GM20000 (cell line): ENCODE measurements around the gene FN1.

Experiments used
- DNase-seq: peaks from one replicate; pipeline ENCODE4 v3.0.0; 2012; ENCODE audit warnings: low spot score
- TF ChIP-seq, protein P1 (sequence below): IDR thresholded peaks from 2 replicates; pipeline ENCODE4 v1.5.1; 2012; ENCODE audit warnings: mild to moderate bottlenecking, control low read depth; ENCODE audit errors: extremely low read depth, missing control alignments

The FN1 gene

DNA sequence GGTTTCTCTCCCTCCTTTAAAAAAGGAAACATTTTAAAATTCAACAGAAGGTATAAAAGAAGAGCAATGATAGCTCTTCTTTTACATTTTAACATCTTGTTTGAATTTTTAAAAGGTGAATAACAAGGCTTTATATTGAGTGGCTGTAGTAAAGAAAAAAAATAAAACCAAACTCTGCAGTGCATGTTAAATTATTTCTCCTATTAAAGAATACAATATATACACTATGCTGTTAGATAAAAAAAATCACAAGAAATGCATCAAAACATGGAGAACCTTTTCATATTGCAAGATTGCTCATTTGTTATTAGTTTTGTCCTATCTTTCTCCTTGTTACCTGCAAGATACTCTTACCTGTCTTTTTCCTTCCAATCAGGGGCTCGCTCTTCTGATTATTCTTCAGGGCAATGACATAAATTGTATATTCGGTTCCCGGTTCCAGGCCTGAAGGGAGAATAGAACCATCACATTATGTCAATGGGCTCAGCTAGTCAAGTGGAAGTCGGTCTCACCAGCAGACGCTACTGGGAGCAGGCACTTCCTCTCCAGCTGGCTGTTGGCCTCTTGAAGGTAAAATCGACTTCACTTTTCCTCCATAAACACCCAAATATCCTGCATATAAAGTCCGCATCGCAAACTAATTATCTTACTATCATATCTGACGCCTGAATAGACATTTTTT lies 62.8 kb downstream of the FN1 start:
- DNase-seq = no peak
- TF ChIP-seq, protein P1, sequence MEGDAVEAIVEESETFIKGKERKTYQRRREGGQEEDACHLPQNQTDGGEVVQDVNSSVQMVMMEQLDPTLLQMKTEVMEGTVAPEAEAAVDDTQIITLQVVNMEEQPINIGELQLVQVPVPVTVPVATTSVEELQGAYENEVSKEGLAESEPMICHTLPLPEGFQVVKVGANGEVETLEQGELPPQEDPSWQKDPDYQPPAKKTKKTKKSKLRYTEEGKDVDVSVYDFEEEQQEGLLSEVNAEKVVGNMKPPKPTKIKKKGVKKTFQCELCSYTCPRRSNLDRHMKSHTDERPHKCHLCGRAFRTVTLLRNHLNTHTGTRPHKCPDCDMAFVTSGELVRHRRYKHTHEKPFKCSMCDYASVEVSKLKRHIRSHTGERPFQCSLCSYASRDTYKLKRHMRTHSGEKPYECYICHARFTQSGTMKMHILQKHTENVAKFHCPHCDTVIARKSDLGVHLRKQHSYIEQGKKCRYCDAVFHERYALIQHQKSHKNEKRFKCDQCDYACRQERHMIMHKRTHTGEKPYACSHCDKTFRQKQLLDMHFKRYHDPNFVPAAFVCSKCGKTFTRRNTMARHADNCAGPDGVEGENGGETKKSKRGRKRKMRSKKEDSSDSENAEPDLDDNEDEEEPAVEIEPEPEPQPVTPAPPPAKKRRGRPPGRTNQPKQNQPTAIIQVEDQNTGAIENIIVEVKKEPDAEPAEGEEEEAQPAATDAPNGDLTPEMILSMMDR = no peak

DNA sequence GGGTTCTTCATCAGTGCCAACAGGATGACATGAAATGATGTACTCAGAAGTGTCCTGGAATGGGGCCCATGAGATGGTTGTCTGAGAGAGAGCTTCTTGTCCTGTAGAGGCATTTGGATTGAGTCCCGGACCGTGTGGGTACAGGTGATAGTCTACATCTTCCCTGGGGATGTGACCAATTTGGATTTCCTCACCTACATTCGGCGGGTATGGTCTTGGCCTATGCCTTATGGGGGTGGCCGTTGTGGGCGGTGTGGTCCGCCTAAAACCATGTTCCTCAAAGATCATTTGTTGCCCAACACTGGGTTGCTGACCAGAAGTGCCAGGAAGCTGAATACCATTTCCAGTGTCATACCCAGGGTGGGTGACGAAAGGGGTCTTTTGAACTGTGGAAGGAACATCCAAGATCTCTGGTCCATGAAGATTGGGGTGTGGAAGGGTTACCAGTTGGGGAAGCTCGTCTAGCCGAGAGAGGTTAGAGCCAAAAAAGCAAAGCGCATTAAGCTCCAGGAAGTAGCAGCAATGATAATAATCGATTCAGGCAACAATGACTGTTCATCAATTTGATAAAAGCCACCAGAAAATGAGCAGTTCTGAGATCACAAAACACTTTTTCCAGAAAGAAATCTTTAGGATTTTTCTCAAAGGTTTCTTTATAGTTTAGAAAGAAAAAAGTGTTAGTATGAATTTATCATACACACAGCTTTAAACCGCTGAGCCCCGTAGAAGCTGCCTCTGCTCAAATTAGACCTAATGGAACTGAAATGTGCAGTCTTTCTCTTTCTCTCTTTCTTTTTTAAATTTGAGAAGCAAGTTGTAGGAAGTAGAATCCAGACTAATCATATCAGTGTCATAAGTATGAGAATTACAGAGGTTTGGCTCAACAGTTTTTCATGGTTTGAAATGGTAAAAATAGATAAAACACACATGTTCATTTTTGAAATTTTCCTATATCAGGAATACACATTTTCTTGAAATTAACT lies 63.7 kb downstream of the FN1 start:
- no peak for DNase-seq
- TF ChIP-seq, protein P1 = no peak

DNA sequence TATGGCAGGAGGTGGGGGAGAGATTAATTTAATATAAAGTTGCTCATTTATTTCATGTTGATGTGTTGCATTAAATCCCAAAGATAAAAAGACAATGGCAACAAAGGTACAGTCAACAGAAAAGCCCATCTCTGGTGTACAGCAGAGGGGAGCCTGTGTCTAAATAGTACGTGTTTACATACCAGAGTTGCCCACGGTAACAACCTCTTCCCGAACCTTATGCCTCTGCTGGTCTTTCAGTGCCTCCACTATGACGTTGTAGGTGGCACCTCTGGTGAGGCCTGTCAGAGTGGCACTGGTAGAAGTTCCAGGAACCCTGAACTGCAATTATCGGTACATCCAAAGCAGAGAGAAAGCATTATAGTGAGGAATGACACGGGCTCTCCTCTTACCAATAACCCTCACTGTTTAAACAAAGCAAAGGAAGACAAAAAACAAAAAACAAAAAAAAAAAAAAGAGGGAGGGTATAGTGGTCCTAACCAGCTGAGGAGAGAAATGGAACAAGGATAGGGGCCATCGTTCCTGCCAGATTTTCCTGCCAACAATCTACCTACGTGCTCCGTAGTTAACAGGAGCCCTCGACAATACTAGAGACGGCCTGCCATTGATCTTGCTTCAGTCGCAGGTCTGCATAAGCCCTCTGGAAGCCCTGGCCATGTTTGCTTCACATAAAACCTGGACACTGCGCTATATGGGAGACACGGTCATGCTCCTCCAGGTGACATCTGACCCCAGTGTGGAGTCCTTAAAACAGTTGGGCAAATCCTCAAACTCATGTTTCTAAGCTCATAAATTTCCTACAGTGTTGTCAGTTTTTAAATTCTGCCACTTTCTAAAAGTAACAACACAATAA lies 65.5 kb downstream of the FN1 start:
- DNase-seq = no peak
- TF ChIP-seq, protein P1 = no peak

DNA sequence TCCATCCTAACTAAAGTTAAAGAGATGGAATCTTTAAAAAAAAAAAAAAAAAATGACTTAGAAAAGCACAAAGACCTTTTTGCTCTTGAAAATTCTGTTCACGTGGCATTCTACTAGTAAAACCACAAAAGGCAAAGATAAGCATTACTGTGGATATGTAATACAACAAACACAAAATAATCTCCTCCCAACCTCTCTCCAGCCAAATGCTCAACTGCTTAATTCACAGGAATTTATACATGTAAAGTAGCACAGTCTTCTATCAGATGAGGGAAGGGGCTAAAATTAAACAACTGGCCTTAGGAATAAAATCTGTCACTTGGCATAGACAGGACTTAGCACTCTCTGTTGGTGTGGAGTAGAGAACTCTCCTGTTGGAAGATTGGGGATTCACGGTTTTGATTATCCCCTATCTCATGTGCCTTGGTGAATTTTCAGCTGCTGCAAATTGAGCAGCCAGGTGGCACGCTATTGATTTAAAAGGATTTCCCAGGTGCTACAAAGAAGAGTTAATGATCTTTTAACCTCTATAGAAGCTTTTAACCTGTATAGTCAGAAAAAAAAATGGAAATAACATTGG lies 66.6 kb downstream of the FN1 start:
- no peak for DNase-seq
- TF ChIP-seq, protein P1 = no peak

DNA sequence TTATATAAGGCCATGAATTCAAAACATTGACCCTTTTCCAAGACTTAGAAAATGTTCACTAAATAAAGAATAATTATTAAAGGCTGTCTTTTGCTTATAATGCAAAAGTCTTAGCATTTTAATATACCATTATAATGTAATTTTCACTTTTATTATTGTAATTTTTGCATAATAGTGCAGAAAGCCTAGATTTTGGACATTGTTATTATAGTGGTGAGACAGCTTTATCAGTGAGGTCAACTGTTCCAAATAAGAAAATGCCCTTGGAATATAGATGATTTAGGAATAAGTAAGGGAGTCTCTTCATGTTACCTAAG lies 67.4 kb downstream of the FN1 start:
- TF ChIP-seq, protein P1 = no peak
- DNase-seq = no peak

DNA sequence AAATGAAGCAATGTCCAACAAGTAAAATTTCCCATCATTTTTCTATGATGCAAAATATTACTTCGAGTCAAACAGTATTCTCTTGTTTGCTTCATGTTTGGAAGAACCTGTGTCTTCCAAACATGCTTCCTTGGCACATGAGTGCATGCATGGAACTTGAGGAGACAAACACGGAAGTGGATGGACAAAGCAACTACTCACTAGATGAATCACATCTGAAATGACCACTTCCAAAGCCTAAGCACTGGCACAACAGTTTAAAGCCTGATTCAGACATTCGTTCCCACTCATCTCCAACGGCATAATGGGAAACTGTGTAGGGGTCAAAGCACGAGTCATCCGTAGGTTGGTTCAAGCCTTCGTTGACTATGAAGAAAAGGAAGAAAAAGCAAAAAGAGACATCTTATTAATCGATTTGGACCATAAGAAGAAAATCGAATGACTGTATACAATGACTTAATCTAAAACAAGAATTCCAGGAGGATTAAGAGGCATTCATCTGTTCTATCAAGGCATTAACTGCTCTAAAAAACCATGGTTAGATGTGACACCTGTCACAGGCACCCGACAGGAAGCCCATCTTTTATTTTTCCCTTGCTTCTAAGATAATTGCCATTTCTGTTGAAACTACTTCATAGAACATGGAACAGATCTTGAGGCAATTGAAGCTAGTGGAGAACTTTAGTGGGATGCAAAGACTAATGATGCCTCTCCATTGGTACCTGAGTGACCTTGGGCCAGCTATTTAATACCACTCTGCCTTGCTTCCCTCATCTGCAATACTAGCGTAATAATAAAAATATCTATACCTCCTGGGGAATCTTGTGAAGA lies 68.0 kb downstream of the FN1 start:
- no peak for DNase-seq
- TF ChIP-seq, protein P1 = no peak
